H9 (cell line): ENCODE measurements around the gene WDR33. TPM values are rescaled to one million over a fixed set of nuclear protein-coding genes. Genes with fewer than 3 reads are reported as not detected.

ENCODE experiments used
- DNase-seq: peaks from one replicate; pipeline ENCODE4 v3.0.0-alpha.2; 2017
- H2AFZ ChIP-seq: one replicate; pipeline ENCODE4 v1.6.1; 2013; ENCODE audit warnings: mild to moderate bottlenecking, low read length, control low read depth, moderate library complexity
- H2AK5ac ChIP-seq: 2 replicates; pipeline ENCODE4 v1.6.1; 2013; ENCODE audit warnings: low read length, control low read depth, mixed read lengths; ENCODE audit not compliant: insufficient read length
- H2BK120ac ChIP-seq: one replicate; pipeline ENCODE4 v1.6.1; 2013; ENCODE audit warnings: low read depth, mild to moderate bottlenecking, low read length, control low read depth, inconsistent platforms; ENCODE audit not compliant: poor library complexity, severe bottlenecking
- H2BK12ac ChIP-seq: 2 replicates; pipeline ENCODE4 v1.6.1; 2013; ENCODE audit warnings: low read length, control low read depth, mixed read lengths, low read depth; ENCODE audit not compliant: insufficient read length
- H2BK15ac ChIP-seq: 2 replicates; pipeline ENCODE4 v1.6.1; 2013; ENCODE audit warnings: low read depth, low read length, control low read depth
- H2BK20ac ChIP-seq: one replicate; pipeline ENCODE4 v1.6.1; 2013; ENCODE audit warnings: low read depth, mild to moderate bottlenecking, low read length, control low read depth, inconsistent platforms; ENCODE audit not compliant: poor library complexity, severe bottlenecking
- H2BK5ac ChIP-seq: 2 replicates; pipeline ENCODE4 v1.6.1; 2013; ENCODE audit warnings: low read length, control low read depth, mixed read lengths; ENCODE audit not compliant: insufficient read length
- H3K14ac ChIP-seq: 2 replicates; pipeline ENCODE4 v1.6.1; 2013; ENCODE audit warnings: low read length, control low read depth; ENCODE audit not compliant: insufficient read depth
- H3K18ac ChIP-seq: 2 replicates; pipeline ENCODE4 v1.6.1; 2013; ENCODE audit warnings: low read depth, mild to moderate bottlenecking, mixed read lengths, low read length, control low read depth; ENCODE audit not compliant: insufficient read length
- H3K23ac ChIP-seq: 2 replicates; pipeline ENCODE4 v1.6.1; 2013; ENCODE audit warnings: low read length, control low read depth, mixed read lengths, low read depth; ENCODE audit not compliant: insufficient read length
- H3K23me2 ChIP-seq: 2 replicates; pipeline ENCODE4 v1.6.1; 2013; ENCODE audit warnings: low read depth, mild to moderate bottlenecking, mixed read lengths, low read length, control low read depth; ENCODE audit not compliant: insufficient read length, poor library complexity, severe bottlenecking
- H3K27ac ChIP-seq: 2 replicates; pipeline ENCODE4 v1.5.1; 2013; ENCODE audit warnings: low read length, control low read depth, mixed read lengths, low read depth; ENCODE audit not compliant: insufficient read length
- H3K27me3 ChIP-seq: 2 replicates; pipeline ENCODE4 v1.6.1; 2013; ENCODE audit warnings: low read length, control low read depth, inconsistent platforms; ENCODE audit not compliant: insufficient read depth
- H3K4ac ChIP-seq: 2 replicates; pipeline ENCODE4 v1.6.1; 2013; ENCODE audit warnings: low read depth, mild to moderate bottlenecking, control low read depth, inconsistent platforms, low read length, moderate library complexity
- H3K4me1 ChIP-seq: 2 replicates; pipeline ENCODE4 v1.6.1; 2013; ENCODE audit warnings: low read length, control low read depth, inconsistent platforms; ENCODE audit not compliant: insufficient read depth
- H3K4me2 ChIP-seq: 2 replicates; pipeline ENCODE4 v1.6.1; 2013; ENCODE audit warnings: low read length, control low read depth, mixed read lengths; ENCODE audit not compliant: insufficient read length, insufficient read depth
- H3K56ac ChIP-seq: 2 replicates; pipeline ENCODE4 v1.6.1; 2013; ENCODE audit warnings: low read depth, mild to moderate bottlenecking, mixed read lengths, low read length, control low read depth; ENCODE audit not compliant: insufficient read length
- H3K79me1 ChIP-seq: 2 replicates; pipeline ENCODE4 v1.6.1; 2013; ENCODE audit warnings: low read depth, mild to moderate bottlenecking, moderate library complexity, low read length, control low read depth, inconsistent platforms; ENCODE audit not compliant: insufficient read depth, poor library complexity, severe bottlenecking
- H3K79me2 ChIP-seq: 2 replicates; pipeline ENCODE4 v1.6.1; 2013; ENCODE audit warnings: low read length, control low read depth, inconsistent platforms; ENCODE audit not compliant: insufficient read depth
- H3K9ac ChIP-seq: 2 replicates; pipeline ENCODE4 v1.6.1; 2013; ENCODE audit warnings: low read length, control low read depth, mixed read lengths; ENCODE audit not compliant: insufficient read length; ENCODE audit errors: extremely low read depth
- H3K9me3 ChIP-seq: one replicate; pipeline ENCODE4 v1.6.1; 2013; ENCODE audit warnings: low read depth, low read length, inconsistent platforms; ENCODE audit not compliant: control insufficient read depth
- H3T11ph ChIP-seq: one replicate; pipeline ENCODE4 v1.6.1; 2013; ENCODE audit warnings: mild to moderate bottlenecking, low read length, control low read depth, inconsistent platforms
- H4K20me1 ChIP-seq: one replicate; pipeline ENCODE4 v1.6.1; 2013; ENCODE audit not compliant: control insufficient read depth, insufficient read length, insufficient read depth
- H4K5ac ChIP-seq: 2 replicates; pipeline ENCODE4 v1.6.1; 2013; ENCODE audit warnings: low read depth, mild to moderate bottlenecking, mixed read lengths, low read length, control low read depth; ENCODE audit not compliant: insufficient read length
- H4K8ac ChIP-seq: replicated peaks from 2 replicates; pipeline ENCODE4 v1.6.1; 2013; ENCODE audit warnings: low read length, control low read depth, mixed read lengths, low read depth; ENCODE audit not compliant: insufficient read length
- H4K91ac ChIP-seq: 2 replicates; pipeline ENCODE4 v1.6.1; 2013; ENCODE audit warnings: low read depth, mild to moderate bottlenecking, moderate library complexity, mixed read lengths, low read length, control low read depth; ENCODE audit not compliant: insufficient read length
- H3K27ac Mint-ChIP-seq, 3 experiments: 2 replicates in 2 of 3; 3 replicates in 1 of 3; pipeline ENCODE4 v1.8.0; 2020 to 2021; ENCODE audit warnings: mixed read lengths in 3 of 3, mild to moderate bottlenecking in 1 of 3, moderate library complexity in 1 of 3
- H3K27me3 Mint-ChIP-seq: 2 replicates; pipeline ENCODE4 v1.8.0; 2021; ENCODE audit warnings: low read depth, mild to moderate bottlenecking, moderate library complexity, mixed read lengths
- H3K36me3 Mint-ChIP-seq, 3 experiments: 2 replicates in 2 of 3; 3 replicates in 1 of 3; pipeline ENCODE4 v1.8.0; 2020 to 2021; ENCODE audit warnings: low read depth in 3 of 3, mixed read lengths in 3 of 3; ENCODE audit not compliant: insufficient read depth in 1 of 3
- H3K4me1 Mint-ChIP-seq, 2 experiments: 2 replicates each; pipeline ENCODE4 v1.8.0; 2020; ENCODE audit warnings: mixed read lengths in 2 of 2
- H3K4me3 Mint-ChIP-seq, 2 experiments: 2 replicates in 1 of 2; 3 replicates in 1 of 2; pipeline ENCODE4 v1.8.0; 2020 to 2021; ENCODE audit warnings: mild to moderate bottlenecking in 2 of 2, mixed read lengths in 2 of 2, moderate library complexity in 1 of 2
- H3K9me3 Mint-ChIP-seq, 2 experiments: 2 replicates in 1 of 2; 3 replicates in 1 of 2; pipeline ENCODE4 v1.8.0; 2020; ENCODE audit warnings: mild to moderate bottlenecking in 2 of 2, mixed read lengths in 2 of 2, moderate library complexity in 1 of 2
- CTCF ChIP-seq: fragments of 200-600 bp; sonication (generic); conservative IDR thresholded peaks from 3 replicates; pipeline ENCODE4 v1.8.0; 2021; ENCODE audit warnings: antibody characterized with exemption, mild to moderate bottlenecking
- WGBS: extraction: QIAGEN DNeasy Blood & Tissue Kit; methylation state at CpG from one replicate; pipeline ENCODE4 v1.1.7; 2013; ENCODE audit warnings: missing lambda C conversion rate, low lambda C conversion rate, mixed read lengths; ENCODE audit not compliant: insufficient read length; ENCODE audit errors: extremely low coverage; 5-methylcytosine and 5-hydroxymethylcytosine counted together
- total RNA-seq: library from RNA; stranded (reverse); gene quantifications from 2 replicates; pipeline ENCODE4 v1.2.1, GENCODE V29; 2021

WDR33 gene
- total RNA-seq, 1 experiment from 2014 or later: 86.0 TPM

DNA sequence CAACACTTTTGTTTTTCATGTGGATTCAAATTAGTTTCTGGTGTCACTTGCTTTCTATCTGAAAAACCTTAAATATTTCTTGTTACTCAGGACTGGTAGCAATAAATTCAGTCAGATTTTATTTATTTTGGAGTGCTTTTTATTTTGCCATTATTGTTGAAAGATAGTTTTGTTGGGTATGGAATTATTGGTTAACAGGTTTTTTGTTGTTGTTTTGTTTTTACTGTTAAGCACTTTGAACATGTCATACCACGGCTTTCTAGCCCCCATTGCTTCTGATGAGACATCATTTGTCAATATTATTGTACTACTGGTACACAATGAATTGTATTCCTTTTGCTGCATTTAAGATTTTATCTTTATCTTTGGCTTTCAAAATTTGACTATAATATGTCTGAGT lies 122.6 kb downstream of the WDR33 start:
- no peak for TF ChIP-seq CTCF
- no peaks in the 10 kb centered on the region for H3K79me2 ChIP-seq
- peaks cover 14% of the 10 kb centered on the region for H3K9me3 ChIP-seq
- H2BK12ac ChIP-seq: no peak overlapping the region
- no peaks in the 10 kb centered on the region; the same call in 1 of the 2 replicates for H3K4me1 ChIP-seq
- no peak overlapping the region for H2BK5ac ChIP-seq
- no peak overlapping the region for H3K14ac ChIP-seq
- no peaks in the 10 kb centered on the region for H3K23me2 ChIP-seq
- no peak overlapping the region for H3K18ac ChIP-seq
- H3K4me2 ChIP-seq: no peak overlapping the region
- no CpG with 5 or more reads among the region's 1 CpG for WGBS
- no peak overlapping the region for H2BK20ac ChIP-seq
- Mint-ChIP-seq H3K4me3 (no peak overlapping the region), H3K27me3 (peaks cover 3% of the 10 kb centered on the region; the same call in 1 of the 2 replicates), H3K27ac (no peak overlapping the region), H3K36me3 (peaks cover 13 to 25% (median 15%) of the 10 kb centered on the region in 3 experiments), H3K4me1 (peaks cover 6 to 12% of the 10 kb centered on the region in 2 experiments), H3K9me3 (peaks cover 39 to 46% of the 10 kb centered on the region in 2 experiments)
- H2AK5ac ChIP-seq: no peak overlapping the region
- H4K20me1 ChIP-seq: no peaks in the 10 kb centered on the region
- no peak for DNase-seq
- H4K5ac ChIP-seq: no peak overlapping the region
- no peak overlapping the region for H3K23ac ChIP-seq
- no peak overlapping the region for H3K27ac ChIP-seq
- no peak overlapping the region for H2AFZ ChIP-seq
- no peak overlapping the region for H2BK120ac ChIP-seq
- H3T11ph ChIP-seq: no peak overlapping the region
- no peak overlapping the region for H4K8ac ChIP-seq
- no peak overlapping the region for H3K56ac ChIP-seq
- no peaks in the 10 kb centered on the region for H3K79me1 ChIP-seq
- H3K27me3 ChIP-seq: no peaks in the 10 kb centered on the region
- H4K91ac ChIP-seq: no peak overlapping the region
- no peak overlapping the region for H3K9ac ChIP-seq
- no peak overlapping the region for H3K4ac ChIP-seq
- H2BK15ac ChIP-seq: no peak overlapping the region
